ENCODE measurements around the gene PLPPR1.

Gene PLPPR1

DNA sequence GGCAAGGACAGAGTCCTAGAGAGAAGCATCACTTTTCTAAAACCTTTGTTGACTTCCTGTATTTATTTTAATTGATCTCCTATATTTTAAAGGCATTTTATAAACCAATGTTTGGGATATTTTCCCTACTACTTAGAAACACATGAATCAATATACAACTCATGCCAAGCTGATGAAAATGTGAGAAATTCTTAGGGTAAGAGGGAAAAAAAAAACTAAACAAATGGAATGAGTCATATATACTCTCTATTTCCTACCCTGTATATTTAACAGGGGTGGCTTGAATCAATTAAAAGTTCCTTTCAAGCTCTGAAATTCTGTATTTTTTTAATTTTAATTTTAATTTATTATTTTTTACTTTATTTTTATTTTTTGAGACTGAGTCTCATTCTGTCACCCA is 336.7 kb downstream of the PLPPR1 start:
- Histone ChIP-seq H3K9ac (ENCODE audit: low read length) (no peak overlapping the region), H3K36me3 (ENCODE audit: control insufficient read depth, insufficient read depth, low read length) (no peaks in the 10 kb centered on the region), H3K9me3 (ENCODE audit: control insufficient read depth, insufficient read depth, low read depth, low read length) (no peaks in the 10 kb centered on the region), H3K27me3 (ENCODE audit: control insufficient read depth, insufficient read depth, low read length) (no peaks in the 10 kb centered on the region), H3K4me3 (ENCODE audit: low read depth, low read length) (no peak overlapping the region), H3K27ac (ENCODE audit: low read depth, low read length) (no peak overlapping the region), H3K4me1 (ENCODE audit: control insufficient read depth, insufficient read depth, low read length) (no peaks in the 10 kb centered on the region)

- Histone ChIP-seq H3K9ac (ENCODE audit: low read length) (no peak overlapping the region), H3K9me3 (ENCODE audit: control insufficient read depth, insufficient read depth, low read depth, low read length) (no peaks in the 10 kb centered on the region), H3K27me3 (ENCODE audit: control insufficient read depth, insufficient read depth, low read length) (no peaks in the 10 kb centered on the region), H3K4me3 (ENCODE audit: low read depth, low read length) (no peak overlapping the region), H3K27ac (ENCODE audit: low read depth, low read length) (no peak overlapping the region), H3K4me1 (ENCODE audit: control insufficient read depth, insufficient read depth, low read length) (no peaks in the 10 kb centered on the region), H3K36me3 (ENCODE audit: control insufficient read depth, insufficient read depth, low read length) (no peaks in the 10 kb centered on the region)
Observed at GRCh38 chr9:101366038-101366756, 337.7 kb downstream of the PLPPR1 start.

- H3K27ac ChIP-seq (ENCODE audit: low read depth, low read length), result no peak overlapping the region
- H3K36me3 ChIP-seq (ENCODE audit: control insufficient read depth, insufficient read depth, low read length), result no peaks in the 10 kb centered on the region
- H3K9me3 ChIP-seq (ENCODE audit: control insufficient read depth, insufficient read depth, low read depth, low read length), result no peaks in the 10 kb centered on the region
- H3K4me3 ChIP-seq (ENCODE audit: low read depth, low read length), result no peak overlapping the region
- H3K27me3 ChIP-seq (ENCODE audit: control insufficient read depth, insufficient read depth, low read length), result no peaks in the 10 kb centered on the region
- no peaks in the 10 kb centered on the region for H3K4me1 ChIP-seq (ENCODE audit: control insufficient read depth, insufficient read depth, low read length)
- H3K9ac ChIP-seq (ENCODE audit: low read length), result no peak overlapping the region
Observed at GRCh38 chr9:101367323-101367722, 338.8 kb downstream of the PLPPR1 start.

DNA sequence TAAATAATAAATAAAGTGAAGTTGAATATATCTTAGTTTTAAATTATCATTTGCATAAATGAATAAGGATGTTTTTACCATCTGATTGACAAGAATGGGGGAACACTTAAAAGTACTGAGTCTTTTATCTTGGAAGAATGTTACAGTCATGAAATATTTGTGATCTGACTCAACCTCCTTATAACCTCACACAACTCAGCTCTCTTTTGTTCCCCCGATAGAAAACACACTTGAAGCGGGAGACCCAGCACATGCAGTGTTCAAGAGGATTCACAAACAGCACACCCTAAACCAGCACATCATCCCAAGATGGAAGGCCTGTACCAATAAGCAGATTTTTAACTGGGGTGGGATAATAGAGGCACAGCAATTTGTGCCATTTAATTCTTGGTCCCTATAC is 340.8 kb downstream of the PLPPR1 start:
- no peaks in the 10 kb centered on the region for H3K27me3 ChIP-seq (ENCODE audit: control insufficient read depth, insufficient read depth, low read length)
- H3K4me3 ChIP-seq (ENCODE audit: low read depth, low read length), result no peak overlapping the region
- no peak overlapping the region for H3K27ac ChIP-seq (ENCODE audit: low read depth, low read length)
- H3K4me1 ChIP-seq (ENCODE audit: control insufficient read depth, insufficient read depth, low read length), result no peaks in the 10 kb centered on the region
- no peaks in the 10 kb centered on the region for H3K9me3 ChIP-seq (ENCODE audit: control insufficient read depth, insufficient read depth, low read depth, low read length)
- no peak overlapping the region for H3K9ac ChIP-seq (ENCODE audit: low read length)
- no peaks in the 10 kb centered on the region for H3K36me3 ChIP-seq (ENCODE audit: control insufficient read depth, insufficient read depth, low read length)

DNA sequence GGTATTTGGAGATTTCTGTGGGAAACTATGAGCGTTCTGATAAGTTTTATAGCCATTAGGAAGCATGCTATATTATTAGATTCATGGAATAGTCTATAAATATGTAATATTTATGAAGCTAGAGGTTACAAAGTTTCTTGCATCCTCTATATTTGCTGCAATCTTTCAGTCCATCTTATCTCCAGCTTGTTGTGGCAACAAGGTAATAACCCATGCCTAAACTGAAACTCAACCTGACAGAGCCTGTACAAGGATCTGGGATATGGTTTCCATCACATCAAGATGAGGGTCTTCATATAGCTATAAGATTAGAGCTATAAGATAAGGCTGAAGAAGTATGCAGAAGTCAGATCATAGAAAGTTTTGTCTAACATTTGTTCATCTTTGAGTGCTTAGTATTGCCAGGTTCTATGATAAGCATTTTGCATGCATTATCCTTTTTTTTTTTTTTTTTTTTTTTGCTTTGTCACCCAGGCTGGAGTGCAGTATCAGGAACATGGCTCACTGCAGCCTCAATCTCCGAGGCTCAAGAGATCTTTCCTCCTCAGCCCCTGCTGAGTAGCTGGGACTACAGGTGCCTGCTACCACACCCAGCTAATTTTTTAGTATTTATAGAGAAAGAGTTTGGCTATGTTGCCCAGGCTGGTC is 341.5 kb downstream of the PLPPR1 start:
- Histone ChIP-seq H3K9ac (ENCODE audit: low read length) (no peak overlapping the region), H3K27me3 (ENCODE audit: control insufficient read depth, insufficient read depth, low read length) (no peaks in the 10 kb centered on the region), H3K36me3 (ENCODE audit: control insufficient read depth, insufficient read depth, low read length) (no peaks in the 10 kb centered on the region), H3K27ac (ENCODE audit: low read depth, low read length) (no peak overlapping the region), H3K4me1 (ENCODE audit: control insufficient read depth, insufficient read depth, low read length) (no peaks in the 10 kb centered on the region), H3K4me3 (ENCODE audit: low read depth, low read length) (no peak overlapping the region), H3K9me3 (ENCODE audit: control insufficient read depth, insufficient read depth, low read depth, low read length) (no peaks in the 10 kb centered on the region)

- no peaks in the 10 kb centered on the region for H3K9me3 ChIP-seq (ENCODE audit: control insufficient read depth, insufficient read depth, low read depth, low read length)
- H3K4me1 ChIP-seq (ENCODE audit: control insufficient read depth, insufficient read depth, low read length), result no peaks in the 10 kb centered on the region
Observed at GRCh38 chr9:101371813-101372212, 343.3 kb downstream of the PLPPR1 start.

DNA sequence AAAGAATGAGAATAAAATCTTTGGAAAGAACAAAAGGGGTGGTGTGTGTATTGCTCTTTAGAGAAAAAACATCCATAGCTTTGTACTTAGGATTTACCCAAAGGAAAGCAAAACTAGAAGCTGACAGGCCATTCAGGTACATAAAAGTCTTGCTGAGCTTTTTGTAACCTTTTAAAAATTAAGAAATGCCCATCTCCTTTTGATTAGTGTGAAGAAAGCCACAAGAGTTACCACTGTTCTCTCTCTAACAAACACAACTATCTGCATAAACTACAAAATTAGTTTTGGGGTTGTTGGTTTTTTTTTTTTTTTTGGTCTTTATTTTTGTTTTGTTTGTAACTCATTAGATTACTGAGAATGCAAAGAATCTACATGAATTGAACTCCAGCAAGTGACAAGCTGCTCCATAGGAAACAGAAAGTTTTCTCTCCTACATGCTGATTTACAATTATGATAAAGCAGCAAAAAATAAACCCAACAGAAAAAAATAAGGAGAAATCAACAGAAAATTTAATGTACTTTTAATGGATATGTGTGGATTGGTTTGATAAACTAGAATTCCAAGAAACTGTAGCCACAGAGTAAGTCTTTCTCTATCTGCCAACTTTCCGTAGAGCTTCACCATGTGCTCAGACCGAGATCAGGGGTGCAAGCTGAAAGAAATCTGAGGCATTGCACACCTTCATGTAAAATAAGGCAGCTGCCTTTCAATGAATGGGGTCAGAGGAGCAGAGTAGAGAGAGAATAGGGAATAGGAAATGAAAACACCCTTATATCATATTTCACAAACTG is 344.0 kb downstream of the PLPPR1 start:
- H3K27ac ChIP-seq (ENCODE audit: low read depth, low read length), result no peak overlapping the region
- H3K27me3 ChIP-seq (ENCODE audit: control insufficient read depth, insufficient read depth, low read length), result no peaks in the 10 kb centered on the region

More at GRCh38 chr9:101371813-101372212, 343.3 kb downstream of the PLPPR1 start:
- no peak overlapping the region for H3K27ac ChIP-seq (ENCODE audit: low read depth, low read length)
- H3K36me3 ChIP-seq (ENCODE audit: control insufficient read depth, insufficient read depth, low read length), result no peaks in the 10 kb centered on the region
- no peaks in the 10 kb centered on the region for H3K27me3 ChIP-seq (ENCODE audit: control insufficient read depth, insufficient read depth, low read length)
- H3K9ac ChIP-seq (ENCODE audit: low read length), result no peak overlapping the region
- H3K4me3 ChIP-seq (ENCODE audit: low read depth, low read length), result no peak overlapping the region

More for the DNA sequence above, 344.0 kb downstream of the PLPPR1 start:
- Histone ChIP-seq H3K9ac (ENCODE audit: low read length) (no peak overlapping the region), H3K36me3 (ENCODE audit: control insufficient read depth, insufficient read depth, low read length) (no peaks in the 10 kb centered on the region), H3K4me3 (ENCODE audit: low read depth, low read length) (no peak overlapping the region), H3K9me3 (ENCODE audit: control insufficient read depth, insufficient read depth, low read depth, low read length) (no peaks in the 10 kb centered on the region), H3K4me1 (ENCODE audit: control insufficient read depth, insufficient read depth, low read length) (no peaks in the 10 kb centered on the region)
